ENCODE data around the gene CMYA5.

- no peak for TF ChIP-seq CTCF (IDR thresholded peaks at IDR 0.05)
- no peak for TF ChIP-seq POLR2A (IDR thresholded peaks at IDR 0.05)
Measured at GRCh38 chr5:79753092-79753491, 63.5 kb downstream of the CMYA5 start.
